ENCODE results near the gene NEFH.

NEFH gene

DNA sequence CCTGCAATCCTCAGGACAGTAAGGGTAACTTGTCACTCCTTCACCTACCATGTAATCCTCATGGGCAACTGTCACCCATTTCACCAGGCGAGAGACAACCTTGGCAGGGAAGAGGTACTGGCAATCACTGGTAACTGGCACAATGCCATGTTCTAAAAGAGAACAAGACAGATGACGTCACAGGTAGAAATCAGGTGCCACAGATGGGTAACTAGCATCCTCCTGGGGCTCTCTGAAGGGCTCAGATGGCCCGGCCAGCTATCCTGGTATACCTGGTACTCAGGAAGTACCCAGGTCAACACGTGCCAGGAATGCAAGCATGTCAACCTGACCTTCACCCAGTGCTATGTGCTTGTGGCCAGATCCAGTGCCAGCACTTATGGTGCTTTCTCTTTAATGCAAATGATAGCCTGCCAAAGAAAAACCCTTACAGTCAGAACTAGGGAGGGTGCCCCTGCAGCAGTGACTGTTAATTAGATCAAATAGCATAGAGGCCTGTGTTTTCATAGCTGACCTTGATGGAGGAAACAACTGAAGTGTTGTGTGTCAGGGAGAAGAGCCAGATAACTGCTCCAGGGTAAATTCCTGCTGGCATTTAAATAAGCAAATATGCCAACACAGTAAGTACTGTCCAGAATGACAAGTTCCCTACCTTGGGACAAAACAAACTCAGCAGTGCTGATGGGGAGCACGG, 37.3 kb downstream of the NEFH start:
- POLR2A ChIA-PET, result interaction anchor here (1.3 kb wide), 1 partner anchor 36 kb away, joined by 3 read pairs; the partner anchor contains the start of gene THOC5
- CTCF ChIA-PET, result no interaction called here

DNA sequence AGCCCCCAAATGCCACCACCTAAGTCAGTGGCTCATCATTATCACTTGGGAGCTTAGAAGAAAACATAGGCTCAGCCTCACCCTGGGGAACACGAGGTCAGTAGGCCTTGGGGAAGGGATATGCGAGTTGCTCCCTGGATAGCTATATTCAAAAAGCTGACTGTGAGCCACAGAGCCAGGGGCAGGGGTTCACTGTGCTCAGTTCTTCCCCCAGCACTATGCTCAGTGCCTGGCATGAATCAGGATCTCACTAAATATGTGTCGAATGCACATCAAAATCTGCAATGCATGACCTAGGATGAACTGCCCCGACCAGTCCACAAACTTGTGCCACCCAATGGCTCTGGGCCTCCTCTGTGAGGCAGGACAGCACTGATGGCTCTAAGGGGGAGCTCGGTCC, 38.4 kb downstream of the NEFH start:
- DNase-seq (ENCODE audit: extremely low spot score), result no peak
- ChIA-PET CTCF (interaction anchor here (0.6 kb wide), 1 partner anchor 236 kb away, joined by 3 read pairs; no protein-coding TSS in a partner anchor), POLR2A (no interaction called here)
- TF ChIP-seq FOXA1 (IDR thresholded peaks at IDR 0.05), result no peak
- TF ChIP-seq, protein P1, sequence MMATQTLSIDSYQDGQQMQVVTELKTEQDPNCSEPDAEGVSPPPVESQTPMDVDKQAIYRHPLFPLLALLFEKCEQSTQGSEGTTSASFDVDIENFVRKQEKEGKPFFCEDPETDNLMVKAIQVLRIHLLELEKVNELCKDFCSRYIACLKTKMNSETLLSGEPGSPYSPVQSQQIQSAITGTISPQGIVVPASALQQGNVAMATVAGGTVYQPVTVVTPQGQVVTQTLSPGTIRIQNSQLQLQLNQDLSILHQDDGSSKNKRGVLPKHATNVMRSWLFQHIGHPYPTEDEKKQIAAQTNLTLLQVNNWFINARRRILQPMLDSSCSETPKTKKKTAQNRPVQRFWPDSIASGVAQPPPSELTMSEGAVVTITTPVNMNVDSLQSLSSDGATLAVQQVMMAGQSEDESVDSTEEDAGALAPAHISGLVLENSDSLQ (IDR thresholded peaks at IDR 0.05), result no peak

More for the DNA sequence above, 37.3 kb downstream of the NEFH start:
- DNase-seq (ENCODE audit: extremely low spot score), result no peak
- TF ChIP-seq ZNF384 (IDR thresholded peaks at IDR 0.05) (no peak), ARNT (IDR thresholded peaks at IDR 0.05) (no peak), CTBP1 (IDR thresholded peaks at IDR 0.05; ENCODE audit: borderline replicate concordance) (no peak), L3MBTL2 (conservative IDR thresholded peaks at IDR 0.05) (no peak), TARDBP (IDR thresholded peaks at IDR 0.05) (no peak), FOXA1 (IDR thresholded peaks at IDR 0.05) (no peak), SP1 (IDR thresholded peaks at IDR 0.05) (no peak), NFRKB (IDR thresholded peaks at IDR 0.05) (no peak), HDGF (IDR thresholded peaks at IDR 0.05; ENCODE audit: borderline replicate concordance) (no peak), SUZ12 (IDR thresholded peaks at IDR 0.05) (no peak), BHLHE40 (IDR thresholded peaks at IDR 0.05; ENCODE audit: borderline replicate concordance) (no peak), ELF4 (IDR thresholded peaks at IDR 0.05) (no peak), LEF1 (IDR thresholded peaks at IDR 0.05; ENCODE audit: borderline replicate concordance) (no peak), FOXM1 (IDR thresholded peaks at IDR 0.05; ENCODE audit: borderline replicate concordance) (no peak), FOXK2 (IDR thresholded peaks at IDR 0.05) (no peak)
- TF ChIP-seq, protein P1 (IDR thresholded peaks at IDR 0.05), result no peak

DNA sequence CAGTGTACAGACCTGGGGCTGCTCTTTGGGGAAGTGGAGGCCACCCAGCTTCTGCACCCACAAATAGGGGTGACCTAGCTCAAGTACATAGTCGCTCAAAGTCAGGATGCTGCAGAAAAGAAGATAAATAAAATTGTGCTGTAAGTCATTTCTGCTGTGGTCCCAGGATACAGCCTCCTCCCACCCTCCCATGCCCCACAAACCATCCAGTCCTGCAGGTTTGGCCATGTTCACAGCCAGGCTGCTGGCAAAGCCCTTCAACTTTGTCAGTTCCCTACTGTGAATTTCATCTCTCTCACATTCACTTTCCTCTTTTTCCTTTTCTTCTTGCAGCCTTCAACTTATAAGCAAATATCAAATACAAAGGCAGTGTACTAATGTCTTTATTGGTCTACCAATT, 40.0 kb downstream of the NEFH start:
- DNase-seq (ENCODE audit: extremely low spot score), result no peak
- CTCF ChIA-PET, result no interaction called here
- POLR2A ChIA-PET, result no interaction called here
- TF ChIP-seq FOXK2 (IDR thresholded peaks at IDR 0.05), result no peak
- TF ChIP-seq FOXA1 (IDR thresholded peaks at IDR 0.05), result no peak
- no peak for TF ChIP-seq TARDBP (IDR thresholded peaks at IDR 0.05)
- no peak for TF ChIP-seq HDGF (IDR thresholded peaks at IDR 0.05; ENCODE audit: borderline replicate concordance)
- no peak for TF ChIP-seq LEF1 (IDR thresholded peaks at IDR 0.05; ENCODE audit: borderline replicate concordance)
- TF ChIP-seq CTBP1 (IDR thresholded peaks at IDR 0.05; ENCODE audit: borderline replicate concordance), result no peak
- no peak for TF ChIP-seq BHLHE40 (IDR thresholded peaks at IDR 0.05; ENCODE audit: borderline replicate concordance)
- no peak for TF ChIP-seq FOXM1 (IDR thresholded peaks at IDR 0.05; ENCODE audit: borderline replicate concordance)
- TF ChIP-seq ELF4 (IDR thresholded peaks at IDR 0.05), result no peak
- TF ChIP-seq, protein P1 (IDR thresholded peaks at IDR 0.05), result no peak
- TF ChIP-seq ARNT (IDR thresholded peaks at IDR 0.05), result no peak
- TF ChIP-seq SUZ12 (IDR thresholded peaks at IDR 0.05), result no peak

DNA sequence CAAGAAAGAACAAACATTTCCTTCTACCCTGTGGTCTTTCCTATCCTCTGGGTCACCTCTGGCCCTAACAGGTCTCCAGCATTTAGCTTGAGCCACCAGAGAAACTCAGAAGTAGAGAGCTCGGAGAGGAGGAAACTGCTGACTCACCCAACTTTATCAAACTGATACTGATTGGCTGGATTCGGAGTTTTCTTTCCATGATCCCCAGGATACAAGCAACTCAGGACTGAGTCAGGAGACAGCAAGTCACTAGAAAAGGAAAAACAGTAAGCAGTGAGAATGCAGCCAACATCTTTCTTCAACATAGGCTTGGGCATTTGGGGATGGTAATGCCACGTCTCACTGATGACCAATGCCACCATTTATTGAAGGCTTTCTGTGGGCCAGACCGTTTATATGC, 40.8 kb downstream of the NEFH start:
- CTCF ChIA-PET, result no interaction called here
- TF ChIP-seq BHLHE40 (IDR thresholded peaks at IDR 0.05; ENCODE audit: borderline replicate concordance), result no peak
- TF ChIP-seq ZNF384 (IDR thresholded peaks at IDR 0.05), result no peak
- no peak for TF ChIP-seq ARNT (IDR thresholded peaks at IDR 0.05)
- TF ChIP-seq FOXM1 (IDR thresholded peaks at IDR 0.05; ENCODE audit: borderline replicate concordance), result no peak
- no peak for TF ChIP-seq CTBP1 (IDR thresholded peaks at IDR 0.05; ENCODE audit: borderline replicate concordance)
- TF ChIP-seq TARDBP (IDR thresholded peaks at IDR 0.05), result no peak
- TF ChIP-seq FOXK2 (IDR thresholded peaks at IDR 0.05), result no peak
- TF ChIP-seq FOXA1 (IDR thresholded peaks at IDR 0.05), result no peak
- TF ChIP-seq NFRKB (IDR thresholded peaks at IDR 0.05), result no peak
- POLR2A ChIA-PET, result no interaction called here

DNA sequence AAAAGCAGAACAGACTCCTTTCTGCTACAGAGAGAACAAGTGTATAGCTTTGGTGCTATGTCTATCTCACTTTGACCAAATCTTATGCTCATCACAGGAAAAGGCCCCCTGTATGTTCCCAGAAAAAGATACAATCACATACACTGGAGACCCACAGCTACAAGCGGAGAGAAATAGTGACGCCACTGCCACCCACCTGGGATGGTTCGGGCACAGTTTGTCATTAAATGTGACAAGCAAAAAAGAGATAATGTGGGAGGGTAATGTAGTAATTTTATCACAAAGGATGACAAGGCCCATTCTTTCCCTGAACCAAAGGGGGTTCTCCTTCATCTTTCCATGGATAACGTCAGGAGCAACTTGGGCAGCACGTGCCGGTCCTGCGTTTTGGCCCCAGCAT, 41.5 kb downstream of the NEFH start:
- DNase-seq (ENCODE audit: extremely low spot score), result no peak
- TF ChIP-seq CTBP1 (IDR thresholded peaks at IDR 0.05; ENCODE audit: borderline replicate concordance) (no peak), LEF1 (IDR thresholded peaks at IDR 0.05; ENCODE audit: borderline replicate concordance) (no peak)
- ChIA-PET CTCF (no interaction called here), POLR2A (no interaction called here)

More for the DNA sequence above, 40.8 kb downstream of the NEFH start:
- no peak for DNase-seq (ENCODE audit: extremely low spot score)

DNA sequence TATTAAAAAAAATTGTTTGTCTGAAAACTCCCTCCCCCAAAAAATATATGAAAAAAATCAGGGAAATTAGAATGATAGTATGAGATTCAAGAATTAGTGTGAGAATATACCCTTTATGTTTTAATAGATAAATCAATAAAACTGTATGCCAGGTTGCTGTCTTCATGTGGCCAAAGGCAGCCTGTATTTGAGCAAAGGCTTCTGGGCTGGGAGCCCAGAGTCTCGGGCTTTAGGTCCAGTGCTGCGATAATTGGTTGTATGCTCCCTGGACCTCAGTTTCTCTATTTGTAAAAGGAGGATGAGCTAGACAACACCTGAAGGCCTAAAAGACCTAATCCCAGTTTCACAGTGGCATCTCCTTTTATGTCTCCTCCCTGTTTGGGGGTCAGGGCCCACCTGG, 43.7 kb downstream of the NEFH start:
- ChIA-PET CTCF (no interaction called here), POLR2A (no interaction called here)
- DNase-seq (ENCODE audit: extremely low spot score), result no peak
- TF ChIP-seq SUZ12 (IDR thresholded peaks at IDR 0.05), result no peak
- TF ChIP-seq FOXM1 (IDR thresholded peaks at IDR 0.05; ENCODE audit: borderline replicate concordance), result no peak
- no peak for TF ChIP-seq ARNT (IDR thresholded peaks at IDR 0.05)
- no peak for TF ChIP-seq ELF4 (IDR thresholded peaks at IDR 0.05)
- TF ChIP-seq FOXK2 (IDR thresholded peaks at IDR 0.05), result no peak
- no peak for TF ChIP-seq L3MBTL2 (conservative IDR thresholded peaks at IDR 0.05)
- no peak for TF ChIP-seq SP1 (IDR thresholded peaks at IDR 0.05)
- TF ChIP-seq CTBP1 (IDR thresholded peaks at IDR 0.05; ENCODE audit: borderline replicate concordance), result no peak

All from HEK293T (cell line).